Cardiac fibroblast (primary cell): ENCODE results near the gene SH2B3.

ENCODE experiments used
- DNase-seq, 2 donors: peaks; one replicate each; pipeline versions ENCODE4 v3.0.0 to v3.0.0-alpha.2; 2010; ENCODE audit warnings: low read depth in 2 of 2
- H3K4me3 ChIP-seq, 2 donors: replicated peaks in 1 of 2; 1 replicate in 1 of 2; 2 replicates in 1 of 2; pipeline ENCODE4 v1.5.1; 2011; ENCODE audit warnings: low read depth in 2 of 2, low read length in 2 of 2, mild to moderate bottlenecking in 2 of 2, moderate library complexity in 1 of 2
- CTCF ChIP-seq: IDR thresholded peaks from one replicate; pipeline ENCODE4 v1.5.1; 2011; ENCODE audit warnings: low read depth, mild to moderate bottlenecking, low read length, inconsistent platforms

Gene SH2B3

DNA sequence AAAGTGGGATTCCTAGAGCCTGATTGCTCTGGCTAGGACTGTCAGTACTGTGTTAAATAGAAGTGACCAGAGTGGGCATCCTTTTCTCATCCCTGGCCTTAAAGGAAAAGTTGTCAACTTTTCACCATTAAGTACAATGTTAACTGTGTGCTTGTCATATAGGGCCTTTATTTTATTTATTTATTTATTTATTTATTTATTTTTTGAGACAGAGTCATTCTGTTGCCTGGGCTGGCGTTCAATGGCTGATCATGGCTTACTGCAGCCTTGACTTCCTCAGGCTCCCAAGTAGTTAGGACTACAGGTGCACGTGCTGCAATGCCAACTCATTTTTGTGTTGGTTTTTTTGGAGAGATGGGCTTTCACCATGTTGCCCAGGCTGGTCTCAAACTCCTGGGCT, 11.6 kb downstream of the SH2B3 start:
- no peak overlapping the region for H3K4me3 ChIP-seq
- DNase-seq, result no peak
- no peak for TF ChIP-seq CTCF

DNA sequence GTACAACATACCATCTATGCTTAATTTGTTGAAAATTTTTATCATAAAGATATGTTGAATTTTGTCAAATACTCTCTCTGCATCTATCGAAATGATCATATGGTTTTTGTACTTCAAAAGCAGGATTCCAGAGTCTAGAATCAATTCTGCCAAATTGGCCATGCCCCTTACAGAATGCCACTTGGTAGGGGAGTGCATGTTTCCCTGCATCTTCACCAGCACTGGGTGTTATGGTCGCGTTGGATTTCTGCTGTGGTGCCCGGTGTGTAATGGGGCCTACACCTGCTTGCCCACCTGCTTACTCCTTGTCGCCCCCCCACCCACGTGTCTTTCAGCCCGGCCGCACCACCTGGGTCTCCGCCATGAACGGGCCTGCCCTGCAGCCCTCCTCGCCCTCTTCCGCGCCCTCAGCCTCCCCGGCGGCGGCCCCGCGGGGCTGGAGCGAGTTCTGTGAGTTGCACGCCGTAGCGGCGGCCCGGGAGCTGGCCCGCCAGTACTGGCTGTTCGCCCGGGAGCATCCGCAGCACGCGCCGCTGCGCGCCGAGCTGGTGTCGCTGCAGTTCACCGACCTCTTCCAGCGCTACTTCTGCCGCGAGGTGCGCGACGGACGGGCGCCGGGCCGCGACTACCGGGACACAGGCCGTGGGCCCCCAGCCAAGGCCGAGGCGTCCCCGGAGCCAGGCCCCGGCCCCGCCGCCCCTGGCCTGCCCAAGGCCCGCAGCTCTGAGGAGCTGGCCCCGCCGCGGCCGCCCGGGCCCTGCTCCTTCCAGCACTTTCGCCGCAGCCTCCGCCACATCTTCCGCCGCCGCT, 12.3 kb downstream of the SH2B3 start:
- DNase-seq, result no peak
- no peak for TF ChIP-seq CTCF
- no peak overlapping the region for H3K4me3 ChIP-seq

DNA sequence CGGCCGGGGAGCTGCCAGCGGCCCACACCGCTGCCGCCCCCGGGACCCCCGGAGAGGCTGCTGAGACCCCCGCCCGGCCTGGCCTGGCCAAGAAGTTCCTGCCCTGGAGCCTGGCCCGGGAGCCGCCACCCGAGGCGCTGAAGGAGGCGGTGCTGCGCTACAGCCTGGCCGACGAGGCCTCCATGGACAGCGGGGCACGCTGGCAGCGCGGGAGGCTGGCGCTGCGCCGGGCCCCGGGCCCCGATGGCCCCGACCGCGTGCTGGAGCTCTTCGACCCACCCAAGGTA, 12.8 kb downstream of the SH2B3 start:
- no peak for DNase-seq
- no peak overlapping the region for H3K4me3 ChIP-seq
- TF ChIP-seq CTCF, result no peak

DNA sequence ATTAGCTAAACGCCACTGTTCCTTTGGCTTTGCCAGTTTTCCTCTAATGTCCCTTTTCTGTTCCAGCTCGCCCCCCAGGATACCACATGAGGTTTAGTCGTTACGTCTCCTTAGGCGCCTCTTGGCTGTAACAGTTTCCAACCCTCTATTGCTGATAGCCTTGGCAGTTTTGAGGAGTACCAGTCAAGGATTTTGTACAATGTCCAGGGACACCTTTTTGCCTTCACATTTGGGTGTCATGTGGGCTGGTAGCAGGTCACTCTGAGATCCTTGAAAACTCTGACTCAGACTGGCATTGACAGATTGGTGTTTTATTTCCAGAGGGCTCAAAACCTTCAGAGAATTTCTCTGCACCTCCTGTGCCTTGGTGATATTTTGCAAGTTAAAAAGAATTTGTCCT, 14.1 kb downstream of the SH2B3 start:
- DNase-seq, result no peak
- no peak for TF ChIP-seq CTCF
- H3K4me3 ChIP-seq, result no peak overlapping the region

DNA sequence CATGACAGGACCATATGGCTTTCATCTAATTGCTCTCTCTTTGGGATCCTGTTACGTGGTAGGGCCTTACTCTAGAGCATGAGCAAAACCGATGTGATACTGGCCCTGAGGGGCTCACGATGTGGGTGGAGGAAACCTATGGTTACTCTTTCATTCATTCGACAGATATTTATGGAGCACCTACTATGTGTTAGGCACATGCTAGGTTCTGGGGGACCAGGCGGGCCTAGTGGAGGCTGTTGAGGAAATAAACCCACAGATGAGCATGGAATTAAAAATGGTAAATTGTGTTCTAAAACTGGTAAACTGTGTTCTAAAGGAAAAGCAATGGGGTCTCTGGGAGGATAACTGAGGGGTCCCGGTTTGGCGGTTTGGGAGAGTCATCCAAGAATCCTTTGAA, 14.8 kb downstream of the SH2B3 start:
- no peak overlapping the region for H3K4me3 ChIP-seq
- no peak for DNase-seq
- no peak for TF ChIP-seq CTCF

DNA sequence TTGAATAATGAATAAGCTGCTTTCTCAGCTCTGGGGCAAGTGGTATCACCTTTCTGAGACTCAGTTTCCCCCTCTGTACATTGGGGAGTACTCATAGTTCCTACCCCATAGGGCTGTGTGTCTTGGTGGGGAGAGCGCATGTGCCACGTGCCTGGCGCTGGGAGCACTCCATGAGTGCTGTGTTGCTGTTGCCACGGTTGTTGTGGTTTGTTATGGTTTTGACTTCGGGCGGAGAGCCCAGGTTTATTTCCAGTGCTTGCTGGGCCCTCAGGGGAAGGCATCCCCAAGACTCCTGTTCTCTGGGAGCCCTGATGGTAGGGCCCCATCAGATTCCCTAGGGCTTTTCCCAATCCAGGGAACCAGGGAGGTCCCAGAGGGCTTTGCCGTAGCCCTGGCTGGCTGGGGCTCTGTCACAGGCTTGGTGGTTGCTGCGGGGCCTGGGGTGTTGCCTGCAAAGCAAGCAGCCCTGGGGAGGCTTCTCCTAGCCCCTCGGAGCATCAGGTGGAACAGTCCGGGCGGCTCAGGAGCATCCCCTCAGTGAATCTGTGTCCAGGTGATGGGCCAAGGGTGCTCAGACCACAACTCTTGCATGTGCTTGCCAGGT, 18.6 kb downstream of the SH2B3 start:
- TF ChIP-seq CTCF, result no peak
- DNase-seq, result no peak
- no peak overlapping the region for H3K4me3 ChIP-seq
